ENCODE measurements around the gene IL12B. TPM values are rescaled to one million over a fixed set of nuclear protein-coding genes. Genes with fewer than 3 reads are reported as not detected.

IL12B gene
- total RNA-seq, 1 donor: not detected

- H3K27ac ChIP-seq (ENCODE audit: low read depth, low read length): no peak overlapping the region
- no peak for TF ChIP-seq CTCF (IDR thresholded peaks at IDR 0.05; ENCODE audit: extremely low read depth, low read depth, low read length)
- no peaks in the 10 kb centered on the region for H3K4me1 ChIP-seq (ENCODE audit: insufficient read depth, low read length)
- no peak overlapping the region for H3K4me2 ChIP-seq (ENCODE audit: insufficient read depth, low read length)
- no peak for DNase-seq (ENCODE audit: insufficient read length, low spot score, missing footprints)
- H2AFZ ChIP-seq (ENCODE audit: low read length): no peak overlapping the region
- H4K20me1 ChIP-seq (ENCODE audit: insufficient read depth, low read length): no peaks in the 10 kb centered on the region
- H3K36me3 ChIP-seq (ENCODE audit: insufficient read depth, low read length): no peaks in the 10 kb centered on the region
- peaks cover 6% of the 10 kb centered on the region for H3K27me3 ChIP-seq (ENCODE audit: insufficient read depth, low read length)
- H3K79me2 ChIP-seq (ENCODE audit: insufficient read depth, low read length): no peaks in the 10 kb centered on the region
- no peaks in the 10 kb centered on the region for H3K9me3 ChIP-seq (ENCODE audit: low read depth, low read length)
- H3K4me3 ChIP-seq (ENCODE audit: insufficient read depth, low read length): no peak overlapping the region
These were observed 10.5 kb downstream of the IL12B start for GRCh38 chr5:159319832-159320231.

- Histone ChIP-seq H3K27me3 (ENCODE audit: insufficient read depth, low read length) (peaks cover 6% of the 10 kb centered on the region), H3K4me1 (ENCODE audit: insufficient read depth, low read length) (no peaks in the 10 kb centered on the region), H3K79me2 (ENCODE audit: insufficient read depth, low read length) (no peaks in the 10 kb centered on the region), H3K9me3 (ENCODE audit: low read depth, low read length) (no peaks in the 10 kb centered on the region), H2AFZ (ENCODE audit: low read length) (no peak overlapping the region), H3K36me3 (ENCODE audit: insufficient read depth, low read length) (no peaks in the 10 kb centered on the region), H3K4me3 (ENCODE audit: insufficient read depth, low read length) (no peak overlapping the region), H4K20me1 (ENCODE audit: insufficient read depth, low read length) (no peaks in the 10 kb centered on the region), H3K27ac (ENCODE audit: low read depth, low read length) (no peak overlapping the region), H3K4me2 (ENCODE audit: insufficient read depth, low read length) (no peak overlapping the region)
- DNase-seq (ENCODE audit: insufficient read length, low spot score, missing footprints): no peak
- no peak for TF ChIP-seq CTCF (IDR thresholded peaks at IDR 0.05; ENCODE audit: extremely low read depth, low read depth, low read length)
These were observed 10.9 kb downstream of the IL12B start for GRCh38 chr5:159319363-159319762.

- Histone ChIP-seq H3K27ac (ENCODE audit: low read depth, low read length) (no peak overlapping the region), H3K4me1 (ENCODE audit: insufficient read depth, low read length) (no peaks in the 10 kb centered on the region), H3K4me3 (ENCODE audit: insufficient read depth, low read length) (no peak overlapping the region), H3K9me3 (ENCODE audit: low read depth, low read length) (no peaks in the 10 kb centered on the region), H3K27me3 (ENCODE audit: insufficient read depth, low read length) (peaks cover 6% of the 10 kb centered on the region), H3K4me2 (ENCODE audit: insufficient read depth, low read length) (no peak overlapping the region), H4K20me1 (ENCODE audit: insufficient read depth, low read length) (no peaks in the 10 kb centered on the region), H2AFZ (ENCODE audit: low read length) (no peak overlapping the region), H3K36me3 (ENCODE audit: insufficient read depth, low read length) (no peaks in the 10 kb centered on the region), H3K79me2 (ENCODE audit: insufficient read depth, low read length) (no peaks in the 10 kb centered on the region)
- DNase-seq (ENCODE audit: insufficient read length, low spot score, missing footprints): no peak
- TF ChIP-seq CTCF (IDR thresholded peaks at IDR 0.05; ENCODE audit: extremely low read depth, low read depth, low read length): no peak
These were observed 11.8 kb downstream of the IL12B start for GRCh38 chr5:159318448-159318847.

- no peaks in the 10 kb centered on the region for H3K9me3 ChIP-seq (ENCODE audit: low read depth, low read length)
These were observed 12.4 kb downstream of the IL12B start for GRCh38 chr5:159317849-159318248.

More at GRCh38 chr5:159317849-159318248, 12.4 kb downstream of the IL12B start:
- Histone ChIP-seq H3K4me2 (ENCODE audit: insufficient read depth, low read length) (no peak overlapping the region), H3K4me3 (ENCODE audit: insufficient read depth, low read length) (no peak overlapping the region), H3K36me3 (ENCODE audit: insufficient read depth, low read length) (no peaks in the 10 kb centered on the region), H2AFZ (ENCODE audit: low read length) (no peak overlapping the region), H3K27me3 (ENCODE audit: insufficient read depth, low read length) (peaks cover 6% of the 10 kb centered on the region), H3K4me1 (ENCODE audit: insufficient read depth, low read length) (no peaks in the 10 kb centered on the region), H3K27ac (ENCODE audit: low read depth, low read length) (no peak overlapping the region), H3K79me2 (ENCODE audit: insufficient read depth, low read length) (no peaks in the 10 kb centered on the region), H4K20me1 (ENCODE audit: insufficient read depth, low read length) (no peaks in the 10 kb centered on the region)
- no peak for TF ChIP-seq CTCF (IDR thresholded peaks at IDR 0.05; ENCODE audit: extremely low read depth, low read depth, low read length)
- DNase-seq (ENCODE audit: insufficient read length, low spot score, missing footprints): no peak

Measured in osteoblast (primary cell).